GM19463 (cell line): ENCODE data around the gene FIBP.

Experiments used
- ATAC-seq: cut with Tn5 transposase; IDR thresholded peaks from one replicate; pipeline ENCODE4 v1.9.1; 2021; ENCODE audit warnings: mild to moderate bottlenecking, moderate library complexity; ENCODE audit not compliant: unreplicated experiment

The FIBP gene

GRCh38 chr11:65891219-65892136, 3.2 kb upstream of the FIBP start:
- no peak for ATAC-seq

- ATAC-seq = peak; percentile 52
Observed at GRCh38 chr11:65890324-65891218, 2.3 kb upstream of the FIBP start, which contains the start of gene CCDC85B. Gene CCDC85B, plus strand, starts transcription at chr11:65890673. Its CDS starts 111 bp downstream, at chr11:65890784.

GRCh38 chr11:65887723-65888162, 528 bp downstream of the FIBP start:
- no peak for ATAC-seq

- ATAC-seq = no peak
Observed at GRCh38 chr11:65886826-65887722, 1.2 kb downstream of the FIBP start.

GRCh38 chr11:65885808-65886536, 2.3 kb downstream of the FIBP start:
- ATAC-seq = no peak

GRCh38 chr11:65885231-65885630, 3.0 kb downstream of the FIBP start:
- no peak for ATAC-seq

GRCh38 chr11:65884716-65885092, 3.6 kb downstream of the FIBP start:
- no peak for ATAC-seq

- no peak for ATAC-seq
Observed at GRCh38 chr11:65883786-65884715, 4.2 kb downstream of the FIBP start.

GRCh38 chr11:65883058-65883761, 5.1 kb downstream of the FIBP start:
- no peak for ATAC-seq

- ATAC-seq = no peak
Observed at GRCh38 chr11:65882120-65883057, 5.9 kb downstream of the FIBP start.

- ATAC-seq = no peak
Observed at GRCh38 chr11:65880844-65881421, 7.3 kb downstream of the FIBP start.

- no peak for ATAC-seq
Observed at GRCh38 chr11:65880027-65880426, 8.2 kb downstream of the FIBP start.

- ATAC-seq = no peak
Observed at GRCh38 chr11:65879617-65880016, 8.7 kb downstream of the FIBP start, which contains the start of gene CTSW. Gene CTSW, plus strand, starts transcription at chr11:65879837. Its CDS starts 18 bp downstream, at chr11:65879855.

GRCh38 chr11:65873318-65874156, 14.7 kb downstream of the FIBP start:
- ATAC-seq = peak; percentile 77

- ATAC-seq = no peak
Observed at GRCh38 chr11:65872586-65873317, 15.5 kb downstream of the FIBP start, which contains the start of gene EFEMP2. Gene EFEMP2, minus strand, starts transcription at chr11:65872800. Its CDS starts 446 bp downstream, at chr11:65872354.
